ENCODE measurements around the gene EBP.

Gene EBP

DNA sequence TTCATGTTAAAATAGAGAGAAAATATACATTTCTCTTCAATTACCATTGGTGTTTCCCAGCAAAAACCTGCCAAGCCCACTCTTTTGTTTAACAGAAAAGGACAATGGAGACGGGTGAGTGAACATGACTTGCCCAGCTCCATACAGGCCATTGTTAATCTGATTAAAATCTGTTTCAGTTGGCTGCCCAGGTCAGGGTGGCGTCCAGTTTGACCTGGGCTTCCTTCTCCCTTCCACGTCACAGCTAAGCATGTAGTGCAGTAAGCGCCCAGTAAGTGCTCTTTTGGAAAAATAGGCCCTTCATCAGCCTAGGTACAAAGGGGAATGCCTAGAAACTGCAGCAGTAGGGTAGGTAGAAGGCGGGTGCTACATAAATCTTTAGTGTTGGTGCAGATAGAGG is 14.4 kb upstream of the EBP start:
- no peak for TF ChIP-seq ZFX (IDR thresholded peaks at IDR 0.05; ENCODE audit: borderline replicate concordance)
- TF ChIP-seq, protein P1, sequence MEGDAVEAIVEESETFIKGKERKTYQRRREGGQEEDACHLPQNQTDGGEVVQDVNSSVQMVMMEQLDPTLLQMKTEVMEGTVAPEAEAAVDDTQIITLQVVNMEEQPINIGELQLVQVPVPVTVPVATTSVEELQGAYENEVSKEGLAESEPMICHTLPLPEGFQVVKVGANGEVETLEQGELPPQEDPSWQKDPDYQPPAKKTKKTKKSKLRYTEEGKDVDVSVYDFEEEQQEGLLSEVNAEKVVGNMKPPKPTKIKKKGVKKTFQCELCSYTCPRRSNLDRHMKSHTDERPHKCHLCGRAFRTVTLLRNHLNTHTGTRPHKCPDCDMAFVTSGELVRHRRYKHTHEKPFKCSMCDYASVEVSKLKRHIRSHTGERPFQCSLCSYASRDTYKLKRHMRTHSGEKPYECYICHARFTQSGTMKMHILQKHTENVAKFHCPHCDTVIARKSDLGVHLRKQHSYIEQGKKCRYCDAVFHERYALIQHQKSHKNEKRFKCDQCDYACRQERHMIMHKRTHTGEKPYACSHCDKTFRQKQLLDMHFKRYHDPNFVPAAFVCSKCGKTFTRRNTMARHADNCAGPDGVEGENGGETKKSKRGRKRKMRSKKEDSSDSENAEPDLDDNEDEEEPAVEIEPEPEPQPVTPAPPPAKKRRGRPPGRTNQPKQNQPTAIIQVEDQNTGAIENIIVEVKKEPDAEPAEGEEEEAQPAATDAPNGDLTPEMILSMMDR (IDR thresholded peaks at IDR 0.05): no peak
- H3K27ac ChIP-seq: no peak overlapping the region

DNA sequence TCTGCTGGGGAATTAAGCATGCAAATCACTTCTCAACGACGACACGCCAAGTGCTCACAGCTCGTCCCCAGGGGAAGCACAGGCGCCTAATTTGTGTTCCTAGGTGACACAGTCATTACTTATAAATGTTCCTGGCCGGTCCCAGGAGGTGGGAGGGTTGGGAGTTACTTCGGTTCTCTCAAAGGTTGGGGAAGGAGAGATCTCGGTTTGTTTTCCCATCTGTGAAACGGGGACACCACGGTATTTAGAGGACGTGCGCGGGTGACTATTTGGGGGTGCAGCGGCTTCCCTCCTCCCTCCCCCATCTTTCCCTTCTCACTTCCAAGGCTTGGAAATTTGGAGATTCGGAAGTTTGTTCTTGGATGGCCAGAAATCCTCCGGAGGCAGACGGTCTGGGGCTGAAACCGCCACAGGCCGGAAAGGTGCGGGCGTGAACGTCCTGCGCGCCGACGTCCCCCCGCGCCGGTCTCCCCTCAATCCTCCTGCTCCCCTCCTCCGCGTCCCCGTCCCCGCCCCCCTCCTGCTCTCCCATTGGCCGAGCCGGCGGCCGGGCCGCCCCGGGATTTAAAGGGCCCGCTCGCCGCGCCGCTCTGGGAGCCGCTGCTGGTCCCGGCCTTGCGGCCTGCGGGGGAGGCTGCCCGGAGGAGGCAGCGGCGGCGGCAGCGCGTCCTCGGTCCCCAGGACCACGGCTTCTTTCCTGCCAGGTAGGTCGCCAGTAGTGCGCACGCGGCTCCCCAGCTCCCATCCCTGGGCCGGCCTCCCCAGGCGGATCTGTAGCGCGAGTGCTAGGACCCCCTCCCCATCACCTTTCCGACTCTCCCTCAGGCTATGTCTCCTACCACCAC is 13.0 kb upstream of the EBP start, which contains the start of gene PORCN:
PORCN (plus strand) TSS at position 593 of the 845 bp plus-strand sequence. CDS start 829 bp downstream, outside the sequence.
- no peak within 1 kb of the TSS for H3K27ac ChIP-seq

DNA sequence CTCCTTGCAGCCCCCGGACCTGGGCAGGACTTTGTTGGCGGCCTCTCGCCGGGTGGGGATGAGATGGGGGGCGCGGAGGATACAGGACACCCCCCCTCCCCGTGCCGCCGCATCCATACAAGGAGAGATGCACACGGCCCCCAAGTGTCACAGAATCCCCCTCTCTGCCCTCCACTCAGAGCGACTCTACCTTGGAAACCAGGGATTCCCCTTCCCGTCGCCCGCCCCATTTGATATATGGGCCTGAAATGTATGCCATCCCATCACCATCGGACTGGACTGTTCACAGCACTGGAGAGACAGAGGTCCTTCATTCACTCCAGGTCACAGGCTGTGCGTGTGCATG is 12.4 kb upstream of the EBP start:
- H3K27ac ChIP-seq: no peak overlapping the region
- TF ChIP-seq ZFX (IDR thresholded peaks at IDR 0.05; ENCODE audit: borderline replicate concordance): no peak
- TF ChIP-seq, protein P1 (IDR thresholded peaks at IDR 0.05): no peak

More for the DNA sequence above, 13.0 kb upstream of the EBP start, which contains the start of gene PORCN:
- TF ChIP-seq ZFX (IDR thresholded peaks at IDR 0.05; ENCODE audit: borderline replicate concordance): no peak
- TF ChIP-seq, protein P1 (IDR thresholded peaks at IDR 0.05): no peak

DNA sequence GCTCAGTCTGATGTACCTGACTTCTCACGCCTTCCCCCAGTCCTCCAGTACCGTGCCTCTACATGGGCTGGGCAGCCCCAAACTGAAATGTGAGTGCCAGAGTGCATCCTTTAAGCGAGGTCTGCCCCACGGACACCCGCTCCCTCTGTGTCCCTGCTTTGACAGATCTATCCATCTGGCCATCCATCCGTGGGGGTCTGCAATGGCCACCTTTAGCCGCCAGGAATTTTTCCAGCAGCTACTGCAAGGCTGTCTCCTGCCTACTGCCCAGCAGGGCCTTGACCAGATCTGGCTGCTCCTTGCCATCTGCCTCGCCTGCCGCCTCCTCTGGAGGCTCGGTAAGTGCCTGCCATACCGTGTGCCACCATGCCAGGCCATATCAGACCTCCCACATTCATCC is 12.0 kb upstream of the EBP start:
- no peak for TF ChIP-seq ZFX (IDR thresholded peaks at IDR 0.05; ENCODE audit: borderline replicate concordance)
- TF ChIP-seq, protein P1 (IDR thresholded peaks at IDR 0.05): no peak
- H3K27ac ChIP-seq: no peak overlapping the region

DNA sequence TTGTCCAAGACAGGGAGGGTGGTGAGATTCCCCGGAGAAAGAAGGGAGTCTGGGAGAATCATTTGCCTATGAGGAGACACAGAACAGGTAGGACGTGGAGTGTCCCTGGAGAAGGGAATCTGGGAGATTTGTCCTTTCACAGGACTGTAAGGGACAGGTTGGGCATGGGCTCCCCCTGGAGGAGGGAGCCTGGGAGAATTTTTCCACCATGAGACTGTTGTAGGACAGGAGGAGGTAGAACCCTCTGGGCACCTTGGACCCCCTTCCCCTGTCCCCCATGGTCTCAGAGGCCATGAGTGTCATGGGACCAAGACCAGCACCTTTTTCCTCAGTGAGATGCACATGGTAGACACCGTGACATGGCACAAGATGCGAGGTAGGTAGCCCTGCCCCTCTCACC is 10.0 kb upstream of the EBP start:
- TF ChIP-seq ZFX (IDR thresholded peaks at IDR 0.05; ENCODE audit: borderline replicate concordance): no peak
- TF ChIP-seq, protein P1 (IDR thresholded peaks at IDR 0.05): peak; percentile 44

DNA sequence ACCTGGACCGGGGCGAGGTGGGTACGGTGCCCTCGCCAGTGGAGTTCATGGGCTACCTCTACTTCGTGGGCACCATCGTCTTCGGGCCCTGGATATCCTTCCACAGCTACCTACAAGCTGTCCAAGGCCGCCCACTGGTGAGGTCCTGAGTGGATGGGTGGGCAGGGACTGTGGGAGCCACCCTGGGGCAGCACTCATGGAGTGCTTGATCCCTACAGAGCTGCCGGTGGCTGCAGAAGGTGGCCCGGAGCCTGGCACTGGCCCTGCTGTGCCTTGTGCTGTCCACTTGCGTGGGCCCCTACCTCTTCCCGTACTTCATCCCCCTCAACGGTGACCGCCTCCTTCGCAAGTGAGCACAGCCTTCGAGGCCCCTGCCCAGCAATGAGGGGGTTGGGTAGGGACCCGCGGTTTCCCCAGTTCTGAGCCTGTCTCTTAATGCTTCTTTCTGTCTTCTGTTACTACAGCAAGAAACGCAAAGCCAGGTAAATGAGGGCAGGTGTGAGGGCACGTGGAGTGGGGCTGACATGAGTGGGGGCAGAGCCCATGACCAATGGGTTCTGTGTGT is 9.2 kb upstream of the EBP start:
- H3K27ac ChIP-seq: no peak overlapping the region
- TF ChIP-seq, protein P1 (IDR thresholded peaks at IDR 0.05): no peak
- no peak for TF ChIP-seq ZFX (IDR thresholded peaks at IDR 0.05; ENCODE audit: borderline replicate concordance)

More for the DNA sequence above, 10.0 kb upstream of the EBP start:
- no peak overlapping the region for H3K27ac ChIP-seq

DNA sequence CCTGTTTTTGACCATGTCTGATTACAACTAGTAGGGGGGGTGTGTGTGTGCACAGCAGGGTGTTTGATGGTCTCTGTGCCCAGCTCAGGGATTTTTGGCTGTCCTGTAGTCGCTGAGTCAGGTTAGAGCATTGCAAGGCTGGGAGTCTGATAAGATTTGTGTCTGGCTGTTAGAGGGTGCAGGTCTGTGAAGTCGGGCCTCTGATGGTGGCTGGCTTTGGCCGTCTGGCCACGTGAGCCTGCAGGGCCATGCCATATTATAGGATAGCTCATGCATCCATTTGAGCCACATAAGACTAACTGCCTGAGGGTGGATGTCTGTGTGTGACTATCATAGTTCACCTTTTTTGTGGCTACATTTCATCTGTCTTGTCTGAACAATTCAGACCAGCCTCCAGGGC is 7.9 kb upstream of the EBP start:
- TF ChIP-seq, protein P1 (IDR thresholded peaks at IDR 0.05): no peak
- TF ChIP-seq ZFX (IDR thresholded peaks at IDR 0.05; ENCODE audit: borderline replicate concordance): no peak
- H3K27ac ChIP-seq: no peak overlapping the region
